ENCODE data around the gene TRAPPC8. TPM values are rescaled to one million over a fixed set of nuclear protein-coding genes. Genes with fewer than 3 reads are reported as not detected.
"Not testable (repeated sequence)": the region's sequence is repeated elsewhere in the genome, so short reads cannot be mapped to it uniquely, and the experiment has no call there.

Gene TRAPPC8, protein sequence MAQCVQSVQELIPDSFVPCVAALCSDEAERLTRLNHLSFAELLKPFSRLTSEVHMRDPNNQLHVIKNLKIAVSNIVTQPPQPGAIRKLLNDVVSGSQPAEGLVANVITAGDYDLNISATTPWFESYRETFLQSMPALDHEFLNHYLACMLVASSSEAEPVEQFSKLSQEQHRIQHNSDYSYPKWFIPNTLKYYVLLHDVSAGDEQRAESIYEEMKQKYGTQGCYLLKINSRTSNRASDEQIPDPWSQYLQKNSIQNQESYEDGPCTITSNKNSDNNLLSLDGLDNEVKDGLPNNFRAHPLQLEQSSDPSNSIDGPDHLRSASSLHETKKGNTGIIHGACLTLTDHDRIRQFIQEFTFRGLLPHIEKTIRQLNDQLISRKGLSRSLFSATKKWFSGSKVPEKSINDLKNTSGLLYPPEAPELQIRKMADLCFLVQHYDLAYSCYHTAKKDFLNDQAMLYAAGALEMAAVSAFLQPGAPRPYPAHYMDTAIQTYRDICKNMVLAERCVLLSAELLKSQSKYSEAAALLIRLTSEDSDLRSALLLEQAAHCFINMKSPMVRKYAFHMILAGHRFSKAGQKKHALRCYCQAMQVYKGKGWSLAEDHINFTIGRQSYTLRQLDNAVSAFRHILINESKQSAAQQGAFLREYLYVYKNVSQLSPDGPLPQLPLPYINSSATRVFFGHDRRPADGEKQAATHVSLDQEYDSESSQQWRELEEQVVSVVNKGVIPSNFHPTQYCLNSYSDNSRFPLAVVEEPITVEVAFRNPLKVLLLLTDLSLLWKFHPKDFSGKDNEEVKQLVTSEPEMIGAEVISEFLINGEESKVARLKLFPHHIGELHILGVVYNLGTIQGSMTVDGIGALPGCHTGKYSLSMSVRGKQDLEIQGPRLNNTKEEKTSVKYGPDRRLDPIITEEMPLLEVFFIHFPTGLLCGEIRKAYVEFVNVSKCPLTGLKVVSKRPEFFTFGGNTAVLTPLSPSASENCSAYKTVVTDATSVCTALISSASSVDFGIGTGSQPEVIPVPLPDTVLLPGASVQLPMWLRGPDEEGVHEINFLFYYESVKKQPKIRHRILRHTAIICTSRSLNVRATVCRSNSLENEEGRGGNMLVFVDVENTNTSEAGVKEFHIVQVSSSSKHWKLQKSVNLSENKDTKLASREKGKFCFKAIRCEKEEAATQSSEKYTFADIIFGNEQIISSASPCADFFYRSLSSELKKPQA (N-terminal part only)
- polyA plus RNA-seq (ENCODE audit: insufficient read length in 4 of 4), result 10 to 100 TPM; 37.4 to 67.6 (median 60.7) TPM

DNA sequence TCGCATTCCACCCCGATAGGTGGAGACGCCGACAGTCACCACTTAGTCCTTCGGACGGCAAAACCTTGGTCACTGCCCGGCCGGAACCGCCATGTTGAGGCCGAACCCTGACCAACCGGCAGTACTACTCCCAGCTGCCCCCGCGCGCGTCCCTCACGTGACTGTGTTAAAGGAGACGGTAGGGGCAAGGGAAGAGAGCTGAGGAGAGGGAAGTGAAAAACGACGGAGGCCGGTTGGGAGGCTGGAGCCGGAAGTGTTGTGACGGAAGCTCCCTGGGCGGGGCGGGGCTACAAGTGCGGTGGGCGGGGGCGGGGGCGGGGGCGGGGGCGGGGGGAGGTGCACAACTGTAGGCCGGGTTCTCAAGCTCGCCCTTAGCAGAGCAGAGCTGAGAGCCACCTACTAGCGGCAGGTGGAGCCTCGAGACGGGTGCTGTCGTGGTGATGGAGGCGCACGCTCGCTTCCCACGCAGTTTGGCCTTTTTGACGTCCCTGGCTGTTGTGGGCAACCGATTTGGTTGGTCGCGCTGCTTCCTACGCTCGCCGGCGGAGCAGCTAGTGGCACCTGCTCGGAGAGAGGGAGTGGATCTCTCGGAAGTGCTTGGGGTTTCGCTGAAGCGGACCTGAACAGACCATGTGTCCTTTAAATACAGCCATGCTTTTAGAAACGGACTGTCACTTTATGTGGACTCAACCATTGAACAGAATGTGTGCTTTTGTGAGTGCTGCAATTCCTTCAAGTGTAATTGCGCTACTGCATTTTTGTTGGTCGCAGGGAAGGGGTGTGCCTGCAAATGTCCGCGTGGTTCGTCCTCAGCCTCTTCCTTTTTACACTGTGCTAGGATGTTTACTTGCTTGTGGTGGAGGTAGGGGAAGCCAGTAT is at the start of gene TRAPPC8:
TSS of gene TRAPPC8 (minus strand) at position 130 of the 879 bp plus-strand sequence. CDS start 364 bp downstream, outside the sequence.
- peak; percentile 90 to 98 (median 96) for DNase-seq (ENCODE audit: low read depth in 4 of 4, low spot score in 3 of 4)

DNA sequence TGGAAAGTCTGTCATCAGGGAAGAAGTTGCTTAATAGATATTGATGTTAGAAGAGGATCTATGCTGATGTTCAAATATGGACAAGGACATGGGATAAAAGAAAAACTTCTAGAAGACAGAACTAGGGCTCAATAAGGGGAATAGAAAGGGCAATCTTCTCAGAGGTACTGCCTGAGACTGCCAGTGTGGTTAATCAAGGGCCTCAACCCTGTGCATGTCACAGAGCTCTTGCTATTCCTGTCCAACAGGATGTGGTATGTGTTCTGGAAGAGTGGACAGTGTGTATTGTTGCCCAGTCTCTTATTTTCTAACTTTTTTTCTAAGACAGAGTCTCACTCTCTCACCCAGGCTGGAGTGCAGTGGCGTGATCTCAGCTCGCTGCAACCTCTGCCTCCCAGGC is 47.9 kb upstream of the TRAPPC8 start:
- DNase-seq (ENCODE audit: low read depth in 4 of 4, low spot score in 3 of 4), result no peak

DNA sequence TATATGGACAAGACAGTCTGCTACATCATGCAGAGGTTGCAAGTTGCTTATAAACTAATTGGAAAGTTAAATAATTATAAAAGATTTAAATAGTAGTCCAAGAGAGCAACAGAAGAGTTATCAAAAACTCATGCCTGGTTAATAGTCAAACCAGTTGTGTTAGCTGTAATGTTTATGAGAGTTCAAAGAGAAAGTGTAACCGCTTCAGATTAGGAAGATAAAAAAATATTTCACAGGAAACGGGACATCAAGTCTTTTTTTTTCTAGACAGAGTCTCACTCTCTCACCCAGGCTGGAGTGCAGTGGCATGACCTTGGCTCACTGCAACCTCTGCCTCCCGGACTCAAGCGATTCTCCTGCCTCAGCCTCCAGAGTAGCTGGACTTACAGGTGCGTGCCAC is 41.0 kb upstream of the TRAPPC8 start:
- no peak for DNase-seq (ENCODE audit: low read depth in 4 of 4, low spot score in 3 of 4)

DNA sequence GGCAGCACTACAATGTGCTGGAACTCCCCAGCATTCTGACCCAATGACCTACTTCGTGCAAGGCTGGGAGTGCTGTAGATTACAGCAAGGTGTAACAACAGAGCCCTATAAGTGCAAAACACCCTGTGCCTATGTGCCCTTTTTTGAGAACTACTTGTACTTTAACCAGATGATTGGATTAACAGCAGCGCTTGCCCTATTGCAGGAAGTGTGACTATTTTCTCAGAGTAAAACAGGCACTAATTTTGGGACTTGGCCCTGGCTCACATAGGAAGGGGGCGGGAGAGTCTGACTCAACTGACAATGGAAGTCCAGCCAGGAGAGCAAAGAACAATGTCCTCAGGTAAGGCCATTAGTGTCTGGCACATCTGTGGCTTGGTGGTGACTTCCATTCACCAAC is 40.1 kb upstream of the TRAPPC8 start:
- no peak for DNase-seq (ENCODE audit: low read depth in 4 of 4, low spot score in 3 of 4)

DNA sequence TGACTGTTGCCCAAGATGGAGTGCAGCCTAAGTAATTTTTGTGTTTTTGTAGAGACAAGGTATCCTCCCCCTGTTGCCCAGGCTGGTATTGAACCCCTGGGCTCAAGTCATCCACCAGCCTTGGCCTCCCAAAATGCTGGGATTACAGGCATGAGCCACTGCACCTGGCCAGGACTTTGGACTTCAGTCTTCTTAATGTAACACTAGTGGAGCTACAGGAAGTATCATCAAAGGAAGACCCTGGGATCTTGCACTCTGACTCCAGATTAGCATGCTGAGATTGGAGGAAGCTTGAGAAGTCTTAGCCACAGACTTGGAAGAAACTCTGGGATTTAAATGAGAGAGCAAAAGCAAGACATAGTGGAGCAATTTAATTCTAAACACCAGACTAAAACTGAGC is 37.9 kb upstream of the TRAPPC8 start:
- no peak for DNase-seq (ENCODE audit: low read depth in 4 of 4, low spot score in 3 of 4)

DNA sequence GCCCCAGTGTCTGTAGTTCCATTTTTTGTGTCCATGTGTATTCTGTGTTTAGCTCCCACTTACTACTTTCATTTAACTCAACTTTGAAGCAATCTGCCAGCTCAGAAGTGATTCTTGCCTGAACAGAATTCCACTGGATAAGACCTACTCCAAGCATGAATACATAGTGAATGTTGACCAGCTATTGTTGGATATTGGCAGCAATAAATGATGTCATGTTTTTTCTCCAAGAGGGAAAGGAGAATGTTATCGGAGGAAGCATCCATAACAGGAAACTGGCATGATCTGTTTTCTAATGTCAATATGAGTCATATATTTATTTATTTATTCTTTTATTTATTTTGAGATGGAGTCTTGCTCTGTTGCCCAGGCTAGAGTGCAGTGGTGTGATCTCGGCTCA is 36.8 kb upstream of the TRAPPC8 start:
- no peak for DNase-seq (ENCODE audit: low read depth in 4 of 4, low spot score in 3 of 4)

DNA sequence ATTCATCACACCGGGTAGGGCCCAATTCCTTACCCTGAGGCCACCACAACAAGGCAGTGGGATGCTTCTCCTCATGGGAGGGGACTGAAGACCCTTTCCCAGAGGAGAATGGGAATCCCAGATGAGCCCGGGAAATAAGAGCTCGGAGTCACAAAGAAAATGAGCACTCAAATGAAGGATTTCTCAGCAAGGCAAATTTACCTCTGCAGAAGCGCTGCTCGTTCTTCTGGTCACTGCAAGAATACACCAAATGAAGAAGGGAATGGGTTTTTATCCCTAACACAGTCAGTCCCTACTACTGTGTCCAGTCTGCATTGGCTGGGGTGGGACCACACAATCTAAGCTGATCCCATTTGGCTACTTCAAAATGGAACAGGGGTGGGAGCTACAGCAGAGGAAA is 35.7 kb upstream of the TRAPPC8 start:
- DNase-seq (ENCODE audit: low read depth in 4 of 4, low spot score in 3 of 4), result no peak

DNA sequence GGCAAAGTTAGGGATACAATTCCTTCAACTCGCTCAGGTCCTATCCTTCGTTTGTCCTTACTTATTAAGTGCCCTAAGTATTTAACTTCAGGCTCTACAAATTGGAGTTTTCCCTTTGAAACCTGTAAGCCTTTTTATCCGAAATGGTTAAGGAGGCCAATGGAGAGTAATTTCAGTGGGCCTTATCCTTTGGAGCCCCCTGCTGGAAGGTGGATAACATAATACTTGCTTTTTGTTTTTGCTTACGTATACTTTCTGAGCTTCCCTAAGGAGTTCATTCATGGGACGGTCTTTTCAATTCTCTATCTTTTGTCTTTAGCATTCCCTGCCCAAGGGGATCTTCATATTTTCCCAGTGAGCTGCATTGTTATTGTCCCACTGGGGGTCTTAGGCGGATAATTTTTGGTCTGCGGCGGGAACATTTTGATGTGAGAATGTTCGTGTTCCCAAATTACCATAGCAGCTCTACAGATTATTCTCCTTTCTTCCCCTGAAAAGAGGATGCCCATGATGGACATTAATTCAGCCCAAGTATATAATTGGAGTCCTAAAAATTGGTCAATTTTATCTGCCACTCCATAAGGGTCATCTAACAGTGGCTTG is 34.4 kb upstream of the TRAPPC8 start:
- peak in 2 of 4 donors; percentile 32 for DNase-seq (ENCODE audit: low read depth in 4 of 4, low spot score in 3 of 4)

DNA sequence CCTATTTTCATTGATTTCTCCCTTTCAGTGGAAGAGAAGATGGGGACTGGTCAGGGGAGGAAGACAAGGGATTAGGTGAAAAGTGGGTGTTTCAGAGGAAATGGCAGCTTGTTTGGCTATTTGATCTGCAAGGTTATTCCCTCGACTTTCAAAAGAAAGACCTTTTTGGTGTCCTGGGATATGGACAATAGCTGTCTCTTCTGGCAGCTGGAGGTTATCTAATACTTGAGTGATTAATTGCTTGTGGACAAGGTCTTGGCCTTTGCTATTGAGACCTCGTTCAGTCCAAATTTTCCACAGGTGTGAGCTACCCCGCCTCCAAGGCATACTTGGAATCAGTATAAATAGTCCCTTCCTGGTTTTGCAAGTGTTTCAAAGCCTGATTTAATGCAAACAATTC is 33.3 kb upstream of the TRAPPC8 start:
- DNase-seq (ENCODE audit: low read depth in 4 of 4, low spot score in 3 of 4), result no peak

DNA sequence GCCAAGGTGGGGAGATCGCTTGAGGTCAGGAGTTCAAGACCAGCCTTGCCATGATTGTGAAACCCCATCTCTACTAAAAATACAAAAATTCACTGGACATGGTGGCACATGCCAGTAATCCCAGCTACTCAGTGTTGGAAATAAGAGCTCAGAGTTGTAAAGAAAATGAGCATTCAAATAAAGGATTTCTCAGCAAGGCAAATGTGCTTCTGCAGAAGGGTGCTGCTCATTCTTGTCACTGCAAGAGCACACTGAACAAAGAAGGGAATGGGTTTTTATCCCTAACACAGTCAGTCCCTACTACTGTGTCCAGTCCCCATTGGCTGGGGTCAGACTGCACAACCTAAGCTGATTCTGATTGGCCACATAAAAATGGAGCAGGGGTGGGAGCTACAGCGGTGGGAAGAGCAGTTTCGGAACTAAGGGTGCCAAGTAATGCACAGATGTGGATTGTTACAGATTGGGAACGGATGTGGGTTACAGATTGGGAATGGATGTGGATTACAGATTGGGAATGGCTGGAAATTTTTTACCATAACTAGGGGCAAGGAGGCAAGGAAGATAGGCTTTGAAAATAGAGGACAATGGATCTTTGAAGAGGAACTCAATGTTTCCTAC is 31.1 kb upstream of the TRAPPC8 start:
- DNase-seq (ENCODE audit: low read depth in 4 of 4, low spot score in 3 of 4), result no peak

DNA sequence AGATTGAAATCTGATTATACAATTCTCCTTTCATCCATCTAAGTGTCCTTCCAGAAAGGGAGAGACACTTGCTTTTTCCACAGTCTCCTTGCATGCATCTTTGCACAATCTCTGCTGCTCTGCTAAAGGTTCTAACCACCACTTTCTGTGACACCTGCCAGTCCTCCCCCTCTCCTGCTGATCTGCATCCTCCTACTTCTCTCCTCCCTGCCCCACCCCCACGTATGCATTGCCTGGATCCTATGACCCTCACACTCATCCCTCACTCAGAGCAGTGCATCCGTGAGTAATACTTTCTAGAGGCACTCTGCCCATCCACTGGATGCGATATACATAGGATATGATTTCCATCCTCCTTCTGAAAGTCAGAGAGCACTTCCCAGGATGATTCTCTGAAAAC is 27.7 kb upstream of the TRAPPC8 start:
- DNase-seq (ENCODE audit: low read depth in 4 of 4, low spot score in 3 of 4), result no peak

DNA sequence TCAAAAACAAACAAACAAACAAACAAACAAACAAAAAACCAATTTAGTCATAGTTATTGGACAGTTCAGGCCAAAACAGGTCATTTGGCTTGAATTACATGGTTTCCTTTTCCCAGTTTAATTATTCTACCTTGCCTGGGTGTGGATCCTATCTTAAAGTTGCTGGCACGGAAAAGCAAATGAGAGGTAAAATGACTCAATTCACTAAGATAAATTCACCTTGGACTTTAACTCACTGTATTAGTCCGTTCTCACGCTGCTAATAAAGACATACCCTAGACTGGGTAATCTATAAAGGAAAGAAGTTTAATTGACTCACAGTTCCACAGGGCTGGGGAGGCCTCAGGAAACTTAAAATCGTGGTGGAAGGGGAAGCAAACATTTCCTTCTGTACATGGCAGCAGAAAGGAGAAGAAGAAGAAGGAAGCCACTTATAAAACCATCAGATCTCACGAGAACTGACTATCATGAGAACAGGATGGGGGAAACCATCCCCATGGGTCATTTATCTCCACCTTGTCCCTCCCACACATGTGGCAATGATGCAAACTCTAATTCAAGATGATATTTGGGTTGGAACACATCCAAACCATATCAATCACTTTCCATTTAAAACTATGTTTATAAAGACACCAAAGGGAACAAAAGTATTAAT is 22.5 kb upstream of the TRAPPC8 start:
- DNase-seq (ENCODE audit: low read depth in 4 of 4, low spot score in 3 of 4), result no peak

DNA sequence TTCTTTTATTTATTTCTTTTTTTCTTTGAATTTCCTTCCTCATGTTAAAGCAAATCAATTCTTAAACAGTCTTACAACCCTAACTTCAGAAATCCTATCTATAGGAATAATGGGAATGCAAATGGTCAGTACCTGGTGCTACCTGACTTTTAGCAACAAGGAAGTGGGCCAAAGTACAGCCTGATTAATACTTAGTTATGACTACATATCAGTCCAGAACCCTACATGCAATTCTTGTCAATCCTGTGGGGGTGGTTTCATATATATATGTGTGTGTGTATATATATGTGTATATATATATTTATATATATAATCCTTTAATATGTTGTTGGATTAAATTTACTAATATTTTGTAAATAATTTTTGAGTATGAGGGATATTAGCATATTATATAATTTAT is 14.8 kb upstream of the TRAPPC8 start:
- no peak for DNase-seq (ENCODE audit: low read depth in 4 of 4, low spot score in 3 of 4)

DNA sequence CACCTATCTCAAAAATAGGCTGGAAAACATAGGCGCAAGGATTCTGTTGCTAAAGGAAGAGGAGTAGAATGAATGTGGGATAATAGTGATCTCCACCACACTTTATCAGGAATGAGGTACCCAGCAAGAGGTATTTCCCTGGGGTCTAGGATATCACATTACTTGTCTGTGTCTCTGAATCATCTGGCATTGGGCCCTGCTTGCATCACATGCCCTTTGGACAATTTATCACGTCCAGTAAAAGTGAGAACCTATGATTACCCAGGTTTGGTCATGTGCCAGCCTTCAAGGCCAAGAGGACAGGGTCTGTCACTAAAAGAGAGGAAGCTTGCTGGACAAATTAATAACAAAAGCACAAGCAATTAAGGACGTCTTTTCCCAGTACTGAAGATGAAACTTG is 11.4 kb upstream of the TRAPPC8 start:
- no peak for DNase-seq (ENCODE audit: low read depth in 4 of 4, low spot score in 3 of 4)

DNA sequence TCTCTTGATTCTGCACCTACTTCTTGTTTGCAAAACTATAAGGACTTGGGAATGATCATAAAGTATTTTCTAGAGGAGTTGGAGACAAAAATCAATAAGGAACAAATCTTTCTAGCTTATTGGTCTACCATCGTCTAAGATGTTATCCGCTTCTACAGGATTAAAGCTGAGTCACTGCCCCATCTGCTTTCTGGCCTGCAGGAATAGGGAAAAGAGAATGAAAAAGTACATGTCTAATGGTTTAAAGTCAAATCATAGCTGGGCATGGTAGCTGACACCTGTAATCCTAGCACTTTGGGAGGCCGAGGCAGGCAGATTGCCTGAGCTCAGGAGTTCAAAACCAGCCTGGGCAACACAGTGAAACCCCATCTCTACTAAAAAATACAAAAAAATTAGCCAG is 10.8 kb upstream of the TRAPPC8 start:
- DNase-seq (ENCODE audit: low read depth in 4 of 4, low spot score in 3 of 4), result not testable (repeated sequence)

DNA sequence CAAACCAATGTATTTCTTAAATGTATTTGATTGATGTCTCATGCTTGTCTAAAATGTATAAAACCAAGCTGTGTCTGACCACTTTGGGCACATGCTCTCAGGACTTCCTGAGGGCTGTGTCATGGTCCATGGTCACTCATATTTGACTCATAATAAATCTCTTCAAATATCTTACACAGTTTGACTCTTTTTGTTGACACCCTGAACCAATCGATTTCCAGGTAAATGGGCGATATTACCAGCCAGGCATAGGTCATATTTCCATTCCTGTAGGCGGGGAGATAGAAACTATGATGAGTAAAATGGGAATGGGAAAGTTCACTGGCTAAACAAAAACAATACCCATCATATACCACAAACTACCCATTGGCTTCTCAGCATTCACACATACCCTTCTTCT is 9.3 kb upstream of the TRAPPC8 start:
- DNase-seq (ENCODE audit: low read depth in 4 of 4, low spot score in 3 of 4), result no peak

DNA sequence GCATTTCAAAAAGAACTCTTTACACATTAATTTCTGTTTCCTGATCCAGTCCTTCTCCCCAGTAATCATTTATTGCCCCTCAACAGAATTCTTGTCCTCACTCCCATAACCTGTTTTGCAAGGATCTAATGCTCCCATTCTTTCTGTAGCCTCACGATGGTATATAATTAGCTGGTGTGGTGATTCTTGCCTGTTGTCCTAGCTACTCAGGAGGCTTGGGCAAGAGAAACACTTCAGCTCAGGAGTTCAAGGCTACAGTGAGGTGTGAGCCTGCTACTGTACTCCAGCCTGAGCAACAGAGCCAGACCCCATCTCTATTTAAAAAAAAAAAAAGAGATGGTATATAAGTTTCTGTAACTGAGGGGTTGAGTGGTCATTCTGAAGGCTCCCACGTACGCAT is 7.7 kb upstream of the TRAPPC8 start:
- DNase-seq (ENCODE audit: low read depth in 4 of 4, low spot score in 3 of 4), result no peak

DNA sequence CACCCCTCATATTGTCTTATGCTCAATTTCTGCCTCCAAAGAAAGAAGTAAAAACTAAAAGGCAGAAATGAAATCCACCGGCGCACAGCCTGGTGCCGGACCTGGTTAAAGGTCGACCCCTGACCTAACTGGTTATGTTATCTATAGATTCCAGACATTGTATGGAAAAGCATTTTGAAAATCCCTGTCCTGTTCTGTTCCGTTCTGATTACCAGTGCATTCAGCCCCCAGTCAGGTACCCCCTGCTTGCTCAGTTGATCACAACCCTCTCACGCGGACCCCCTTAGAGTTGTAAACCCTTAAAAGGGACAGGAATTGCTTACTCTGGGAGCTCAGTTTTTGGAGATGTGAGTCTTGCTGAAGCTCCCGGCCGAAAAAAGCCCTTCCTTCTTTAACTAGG is 5.4 kb upstream of the TRAPPC8 start:
- not testable (repeated sequence) for DNase-seq (ENCODE audit: low read depth in 4 of 4, low spot score in 3 of 4)

Data from left renal pelvis (tissue), 4 donors.